ENCODE data around the gene SLC6A13. TPM values are rescaled to one million over a fixed set of nuclear protein-coding genes. Genes with fewer than 3 reads are reported as not detected.

The SLC6A13 gene
- total and polyA plus RNA-seq, 12 donors = 0.87 to 6.1 (median 3.2) TPM

DNA sequence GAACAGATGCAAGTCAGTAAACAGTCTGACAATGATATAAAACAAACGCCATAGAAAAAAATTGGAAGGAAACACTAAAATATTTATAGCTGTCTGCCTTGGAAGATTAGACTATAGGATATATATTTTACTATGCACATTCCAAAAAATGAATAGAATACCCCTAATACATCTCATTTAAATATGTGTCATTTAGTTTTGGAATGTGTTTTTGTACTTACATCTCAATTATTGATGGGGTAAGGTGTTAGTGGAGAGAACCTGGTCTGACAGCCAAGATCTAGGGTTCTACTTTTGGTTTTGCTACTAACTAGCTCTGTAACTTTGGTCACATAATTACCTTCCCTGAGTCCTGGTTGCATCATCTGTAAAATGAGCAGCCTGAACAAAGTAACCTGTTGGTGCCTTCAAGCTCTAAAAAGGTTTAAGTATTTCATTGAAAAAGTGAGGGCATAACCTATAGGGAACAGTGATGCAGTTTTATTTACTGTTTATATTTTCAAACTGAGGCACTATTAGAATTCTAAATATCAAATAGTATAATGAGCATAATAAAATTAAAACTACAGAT lies 28.6 kb upstream of the SLC6A13 start:
- Histone ChIP-seq H3K4me1 (peaks cover 0 to 12% (median 6%) of the 10 kb centered on the region in 9 donors), H3K4me3 (no peak overlapping the region), H3K36me3 (peaks cover 0 to 97% (median 35%) of the 10 kb centered on the region in 9 donors), H3K27me3 (no peaks in the 10 kb centered on the region), H3K9me3 (no peaks in the 10 kb centered on the region), H3K27ac (no peak overlapping the region)
- DNase-seq (no peak), ATAC-seq (no peak)
- TF ChIP-seq, protein P1, sequence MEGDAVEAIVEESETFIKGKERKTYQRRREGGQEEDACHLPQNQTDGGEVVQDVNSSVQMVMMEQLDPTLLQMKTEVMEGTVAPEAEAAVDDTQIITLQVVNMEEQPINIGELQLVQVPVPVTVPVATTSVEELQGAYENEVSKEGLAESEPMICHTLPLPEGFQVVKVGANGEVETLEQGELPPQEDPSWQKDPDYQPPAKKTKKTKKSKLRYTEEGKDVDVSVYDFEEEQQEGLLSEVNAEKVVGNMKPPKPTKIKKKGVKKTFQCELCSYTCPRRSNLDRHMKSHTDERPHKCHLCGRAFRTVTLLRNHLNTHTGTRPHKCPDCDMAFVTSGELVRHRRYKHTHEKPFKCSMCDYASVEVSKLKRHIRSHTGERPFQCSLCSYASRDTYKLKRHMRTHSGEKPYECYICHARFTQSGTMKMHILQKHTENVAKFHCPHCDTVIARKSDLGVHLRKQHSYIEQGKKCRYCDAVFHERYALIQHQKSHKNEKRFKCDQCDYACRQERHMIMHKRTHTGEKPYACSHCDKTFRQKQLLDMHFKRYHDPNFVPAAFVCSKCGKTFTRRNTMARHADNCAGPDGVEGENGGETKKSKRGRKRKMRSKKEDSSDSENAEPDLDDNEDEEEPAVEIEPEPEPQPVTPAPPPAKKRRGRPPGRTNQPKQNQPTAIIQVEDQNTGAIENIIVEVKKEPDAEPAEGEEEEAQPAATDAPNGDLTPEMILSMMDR (IDR thresholded peaks at IDR 0.05) = no peak
- intact Hi-C loops (cut with DNase I) = no loop called here
- WGBS, 2 donors = 83 to 84% methylated on average over 1 of the region's 1 CpG

DNA sequence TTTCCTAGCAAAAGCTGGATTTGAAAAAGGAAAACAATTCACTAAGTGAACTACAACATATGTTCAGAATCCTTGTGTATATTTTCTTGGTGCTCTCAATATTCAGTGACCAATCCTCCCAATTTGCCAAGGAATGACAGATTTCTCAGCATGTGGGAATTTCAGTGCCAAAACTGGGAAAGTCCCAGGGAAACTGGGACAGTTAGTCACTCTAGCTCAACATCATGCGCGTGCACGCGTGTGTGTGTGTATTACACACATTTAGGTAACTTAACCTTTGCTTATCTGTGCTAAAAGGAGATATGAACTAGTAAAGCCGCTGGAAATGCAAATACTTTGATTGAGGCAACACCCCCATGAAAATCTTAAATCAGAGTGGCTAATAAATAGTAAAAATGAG lies 26.1 kb upstream of the SLC6A13 start:
- Histone ChIP-seq H3K27ac (no peak overlapping the region), H3K4me1 (peaks cover 0 to 12% (median 6%) of the 10 kb centered on the region in 9 donors), H3K9me3 (no peaks in the 10 kb centered on the region), H3K27me3 (no peaks in the 10 kb centered on the region), H3K4me3 (no peak overlapping the region), H3K36me3 (peaks cover 0 to 96% (median 35%) of the 10 kb centered on the region in 9 donors)
- WGBS, 2 donors = 72 to 81% methylated on average over 5 of the region's 5 CpGs
- ATAC-seq (no peak), DNase-seq (no peak)
- TF ChIP-seq, protein P1 (IDR thresholded peaks at IDR 0.05) = no peak
- intact Hi-C loops (cut with DNase I) = no loop called here

DNA sequence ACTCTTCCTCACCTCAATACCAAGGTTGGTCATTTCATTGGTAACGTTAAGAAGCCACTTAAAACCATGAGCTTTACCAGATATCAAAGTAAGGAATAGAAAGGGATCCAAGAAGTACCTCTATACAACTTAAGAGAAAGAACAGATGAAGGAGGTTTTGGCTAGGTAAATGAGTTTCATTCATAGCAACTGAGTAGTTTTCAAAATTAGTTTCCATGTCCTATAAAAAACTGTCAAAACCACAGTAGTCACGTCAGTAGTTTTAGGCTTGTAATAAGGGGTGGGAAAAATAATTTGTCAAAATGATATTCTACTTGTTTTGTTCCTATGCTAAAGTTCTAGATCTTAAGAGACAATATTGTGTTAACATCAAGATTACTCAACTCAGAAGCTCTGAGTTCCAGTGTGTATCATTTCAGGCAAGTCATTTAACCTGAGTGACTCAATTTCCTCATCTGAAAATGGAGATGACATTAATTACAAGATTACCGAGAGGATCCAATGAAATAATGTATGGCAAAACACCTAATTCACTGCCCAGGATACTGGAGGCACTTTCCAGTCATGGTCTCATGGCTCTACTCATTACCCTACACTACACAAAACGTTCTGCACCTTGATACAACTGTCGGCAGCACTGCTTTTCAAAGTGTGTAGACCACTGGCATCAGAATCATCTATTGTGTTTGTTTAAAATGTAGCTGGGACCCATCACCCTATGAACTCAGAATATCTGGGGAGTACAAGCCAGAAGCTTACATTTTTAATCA lies 24.1 kb upstream of the SLC6A13 start:
- ATAC-seq (no peak), DNase-seq (no peak)
- Histone ChIP-seq H3K36me3 (peaks cover 0 to 96% (median 22%) of the 10 kb centered on the region in 9 donors), H3K27ac (no peak overlapping the region), H3K27me3 (no peaks in the 10 kb centered on the region), H3K9me3 (no peaks in the 10 kb centered on the region), H3K4me1 (peaks cover 0 to 12% (median 6%) of the 10 kb centered on the region in 9 donors), H3K4me3 (no peak overlapping the region)
- 93 to 96% methylated on average over 5 of the region's 5 CpGs for WGBS, 2 donors
- TF ChIP-seq, protein P1 (IDR thresholded peaks at IDR 0.05) = no peak
- intact Hi-C loops (cut with DNase I) = no loop called here

DNA sequence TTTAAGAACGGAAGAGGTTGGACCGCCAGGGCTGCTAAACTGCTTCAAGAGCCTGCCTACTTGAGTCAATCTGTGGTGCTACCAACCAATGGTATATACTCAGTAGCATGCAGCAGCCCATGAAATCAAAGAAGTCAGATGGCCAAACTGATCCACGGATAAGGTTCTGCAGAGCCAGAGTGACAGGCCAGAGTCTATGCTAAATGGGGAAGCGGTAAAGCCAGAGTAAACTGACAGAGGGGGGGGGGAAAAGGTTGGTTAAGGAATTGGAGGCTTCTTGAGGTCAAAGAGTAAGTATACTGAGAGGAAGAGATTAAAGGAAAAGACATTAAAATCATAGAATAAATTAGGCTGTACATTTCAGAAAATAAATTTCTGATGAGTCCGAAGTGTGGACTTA lies 15.4 kb upstream of the SLC6A13 start:
- H3K27ac ChIP-seq = no peak overlapping the region
- ATAC-seq (no peak), DNase-seq (no peak)
- intact Hi-C loops (cut with DNase I) = no loop called here
- no peaks in the 10 kb centered on the region for H3K27me3 ChIP-seq
- TF ChIP-seq, protein P1 (IDR thresholded peaks at IDR 0.05) = no peak
- H3K4me1 ChIP-seq = no peaks in the 10 kb centered on the region
- 96 to 98% methylated on average over 5 of the region's 5 CpGs for WGBS, 2 donors
- no peak overlapping the region for H3K4me3 ChIP-seq
- peaks cover 0 to 40% (median 0%) of the 10 kb centered on the region in 9 donors for H3K36me3 ChIP-seq
- H3K9me3 ChIP-seq = no peaks in the 10 kb centered on the region

Measured in heart right ventricle (tissue), 16 donors.